ENCODE results near the gene ATF6. TPM values are rescaled to one million over a fixed set of nuclear protein-coding genes. Genes with fewer than 3 reads are reported as not detected.

The ATF6 gene
- total RNA-seq, 4 donors from 2014 or later: 13.4 to 24.8 (median 17.6) TPM

DNA sequence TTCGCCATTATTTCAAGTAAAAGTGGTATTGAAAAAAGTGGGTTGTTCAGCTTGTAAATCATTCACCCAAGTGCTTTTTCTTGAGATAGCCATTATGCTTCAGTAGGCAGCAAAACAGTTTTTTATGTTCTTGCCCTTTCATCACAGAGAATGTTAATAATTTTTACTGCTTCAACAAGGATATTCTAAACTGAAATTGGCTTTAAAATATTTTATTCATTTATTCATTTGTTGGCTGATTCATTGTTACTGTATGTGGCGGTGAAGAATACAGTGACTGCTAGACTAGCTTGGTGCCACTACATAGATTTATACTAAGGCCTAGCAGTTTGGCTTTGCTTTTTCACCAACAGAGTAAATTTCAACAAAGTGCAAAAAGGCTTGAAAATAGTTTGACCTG lies 136.1 kb downstream of the ATF6 start:
- H3K9me3 ChIP-seq: no peaks in the 10 kb centered on the region

DNA sequence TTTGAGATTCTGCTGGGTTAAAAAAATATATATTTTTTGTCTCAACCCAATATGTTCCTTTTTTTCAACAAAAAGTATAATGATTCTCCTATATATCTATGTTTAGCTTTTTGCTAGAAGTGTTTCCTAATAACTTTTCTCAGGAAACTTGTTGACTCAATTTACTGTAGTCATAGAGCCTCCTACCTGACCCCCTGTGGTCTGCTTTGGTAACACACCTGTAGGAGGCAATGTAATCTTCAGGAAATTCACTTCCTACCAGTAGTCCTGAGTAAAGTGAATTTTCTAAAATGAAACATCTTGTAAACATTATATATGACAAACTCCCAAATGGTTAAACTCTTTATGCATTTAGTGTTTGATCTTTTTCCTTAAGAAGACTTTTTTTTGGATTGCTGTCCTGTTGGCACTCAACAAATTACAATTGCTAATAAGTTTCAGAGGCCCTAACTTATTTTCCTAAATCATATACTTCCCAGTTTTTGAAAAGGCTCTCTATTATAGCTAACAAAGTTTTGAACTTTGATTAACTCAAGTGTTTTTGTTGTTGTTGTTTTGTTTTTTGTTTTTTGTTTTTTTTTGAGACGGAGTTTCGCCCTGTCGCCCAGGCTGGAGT lies 139.3 kb downstream of the ATF6 start:
- WGBS, 2 donors: 94 to 100% methylated on average over 3 of the region's 3 CpGs
- no peak for TF ChIP-seq POLR2A (IDR thresholded peaks at IDR 0.05)
- TF ChIP-seq, protein P1, sequence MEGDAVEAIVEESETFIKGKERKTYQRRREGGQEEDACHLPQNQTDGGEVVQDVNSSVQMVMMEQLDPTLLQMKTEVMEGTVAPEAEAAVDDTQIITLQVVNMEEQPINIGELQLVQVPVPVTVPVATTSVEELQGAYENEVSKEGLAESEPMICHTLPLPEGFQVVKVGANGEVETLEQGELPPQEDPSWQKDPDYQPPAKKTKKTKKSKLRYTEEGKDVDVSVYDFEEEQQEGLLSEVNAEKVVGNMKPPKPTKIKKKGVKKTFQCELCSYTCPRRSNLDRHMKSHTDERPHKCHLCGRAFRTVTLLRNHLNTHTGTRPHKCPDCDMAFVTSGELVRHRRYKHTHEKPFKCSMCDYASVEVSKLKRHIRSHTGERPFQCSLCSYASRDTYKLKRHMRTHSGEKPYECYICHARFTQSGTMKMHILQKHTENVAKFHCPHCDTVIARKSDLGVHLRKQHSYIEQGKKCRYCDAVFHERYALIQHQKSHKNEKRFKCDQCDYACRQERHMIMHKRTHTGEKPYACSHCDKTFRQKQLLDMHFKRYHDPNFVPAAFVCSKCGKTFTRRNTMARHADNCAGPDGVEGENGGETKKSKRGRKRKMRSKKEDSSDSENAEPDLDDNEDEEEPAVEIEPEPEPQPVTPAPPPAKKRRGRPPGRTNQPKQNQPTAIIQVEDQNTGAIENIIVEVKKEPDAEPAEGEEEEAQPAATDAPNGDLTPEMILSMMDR (IDR thresholded peaks at IDR 0.05): peak in 5 of 6 experiments; percentile 44 to 67 (median 49)
- no peak overlapping the region for H3K27ac ChIP-seq
- no peak for DNase-seq
- H3K4me3 ChIP-seq: no peak overlapping the region
- intact Hi-C loops (cut with DNase I): no loop called here
- H3K36me3 ChIP-seq: no peaks in the 10 kb centered on the region
- H3K27me3 ChIP-seq: no peaks in the 10 kb centered on the region
- H3K9me3 ChIP-seq: no peaks in the 10 kb centered on the region
- H3K4me1 ChIP-seq: peaks cover 0 to 9% (median 0%) of the 10 kb centered on the region in 3 donors

More for the DNA sequence above, 136.1 kb downstream of the ATF6 start:
- intact Hi-C loops (cut with DNase I): no loop called here
- WGBS, 2 donors: 94 to 100% methylated on average over 2 of the region's 2 CpGs
- no peak for DNase-seq
- H3K36me3 ChIP-seq: no peaks in the 10 kb centered on the region
- TF ChIP-seq, protein P1 (IDR thresholded peaks at IDR 0.05): no peak
- no peak for TF ChIP-seq POLR2A (IDR thresholded peaks at IDR 0.05)
- no peaks in the 10 kb centered on the region for H3K4me1 ChIP-seq
- no peak overlapping the region for H3K4me3 ChIP-seq
- H3K27ac ChIP-seq: no peak overlapping the region
- no peaks in the 10 kb centered on the region for H3K27me3 ChIP-seq

DNA sequence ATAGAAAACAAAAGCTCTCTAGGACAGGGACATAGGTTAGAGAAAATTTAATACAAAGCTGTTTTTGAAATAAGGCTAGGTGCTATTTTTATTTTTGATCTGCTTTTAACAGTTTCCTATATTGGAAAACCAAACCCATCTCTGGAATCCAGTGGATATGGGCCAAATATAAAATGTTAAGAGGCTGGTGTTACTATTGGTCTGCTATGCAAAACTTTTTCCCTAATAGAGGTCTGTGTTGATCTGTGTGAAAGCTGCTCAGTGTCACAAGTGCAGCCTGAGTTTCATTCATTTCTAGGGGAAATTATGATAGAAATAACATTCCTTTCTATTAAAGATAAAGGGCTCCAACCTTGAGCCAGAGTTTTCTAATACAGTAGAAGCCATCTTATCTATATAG lies 141.1 kb downstream of the ATF6 start:
- H3K4me3 ChIP-seq: no peak overlapping the region
- H3K9me3 ChIP-seq: no peaks in the 10 kb centered on the region
- TF ChIP-seq, protein P1 (IDR thresholded peaks at IDR 0.05): no peak
- TF ChIP-seq POLR2A (IDR thresholded peaks at IDR 0.05): no peak
- H3K27ac ChIP-seq: no peak overlapping the region
- H3K36me3 ChIP-seq: peaks cover 0 to 2% (median 0%) of the 10 kb centered on the region in 3 donors
- intact Hi-C loops (cut with DNase I): no loop called here
- H3K4me1 ChIP-seq: peaks cover 0 to 10% (median 0%) of the 10 kb centered on the region in 3 donors
- no peak for DNase-seq
- H3K27me3 ChIP-seq: no peaks in the 10 kb centered on the region

DNA sequence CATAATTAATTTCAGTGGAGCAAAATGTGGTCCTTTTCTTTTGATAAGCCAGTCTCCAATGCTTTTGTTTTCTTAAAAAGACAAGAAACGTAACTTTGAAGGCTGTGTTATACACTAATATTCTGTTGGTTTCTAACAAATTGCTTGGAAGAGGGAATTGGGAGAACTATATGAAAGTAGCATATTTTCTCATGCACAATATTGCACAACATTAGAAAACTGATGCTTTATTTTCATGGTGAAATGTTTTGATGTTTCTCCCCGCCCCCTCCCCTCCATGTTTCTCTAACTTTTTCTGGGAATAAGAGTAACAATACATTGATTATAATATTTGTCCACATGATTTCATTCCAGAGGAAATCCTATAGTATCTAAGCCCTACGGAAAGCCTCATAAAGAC lies 142.1 kb downstream of the ATF6 start:
- intact Hi-C loops (cut with DNase I): no loop called here
- WGBS, 2 donors: 95% methylated on average over 3 of the region's 3 CpGs
- no peak overlapping the region for H3K27ac ChIP-seq
- H3K27me3 ChIP-seq: no peaks in the 10 kb centered on the region
- H3K9me3 ChIP-seq: no peaks in the 10 kb centered on the region
- peaks cover 0 to 12% (median 0%) of the 10 kb centered on the region in 3 donors for H3K36me3 ChIP-seq
- H3K4me1 ChIP-seq: peaks cover 0 to 10% (median 0%) of the 10 kb centered on the region in 3 donors
- no peak for DNase-seq
- TF ChIP-seq POLR2A (IDR thresholded peaks at IDR 0.05): no peak
- TF ChIP-seq, protein P1 (IDR thresholded peaks at IDR 0.05): no peak
- H3K4me3 ChIP-seq: no peak overlapping the region

DNA sequence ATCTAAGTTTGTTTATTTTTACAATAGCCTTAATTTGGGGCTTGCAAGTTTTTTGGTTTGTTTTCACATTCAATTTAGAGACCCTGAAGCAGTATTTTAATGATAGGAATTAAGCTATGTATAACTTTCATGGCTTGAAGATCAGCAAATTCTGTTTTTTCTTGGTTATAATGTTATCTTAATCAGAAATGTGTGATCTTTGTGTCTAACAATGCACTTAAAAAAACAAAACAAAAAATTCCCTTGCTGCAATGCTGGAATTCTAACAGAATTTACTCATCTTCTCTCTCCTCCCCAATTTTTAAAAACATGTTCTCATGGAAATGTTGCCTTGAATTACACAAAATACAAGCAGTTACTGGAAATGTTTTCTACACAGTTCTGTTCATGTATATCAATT lies 144.5 kb downstream of the ATF6 start:
- intact Hi-C loops (cut with DNase I): no loop called here
- Histone ChIP-seq H3K36me3 (peaks cover 0 to 35% (median 0%) of the 10 kb centered on the region in 3 donors), H3K27me3 (no peaks in the 10 kb centered on the region), H3K27ac (peak overlapping the region in 1 of 4 donors; percentile 43), H3K9me3 (no peaks in the 10 kb centered on the region), H3K4me3 (no peak overlapping the region), H3K4me1 (peaks cover 0 to 10% (median 0%) of the 10 kb centered on the region in 3 donors)
- TF ChIP-seq POLR2A (IDR thresholded peaks at IDR 0.05): no peak
- TF ChIP-seq, protein P1 (IDR thresholded peaks at IDR 0.05): no peak
- no peak for DNase-seq
